ENCODE results near the gene SCN9A.

- TF ChIP-seq EZH2 (IDR thresholded peaks at IDR 0.05; ENCODE audit: low read length, missing control alignments) (no peak), CTCF (conservative IDR thresholded peaks at IDR 0.05 in 1 of 2, IDR thresholded peaks at IDR 0.05 in 1 of 2; ENCODE audit: low read depth in 1 of 2, low read length in 2 of 2) (no peak)
Observed at GRCh38 chr2:166239548-166239947, 136.2 kb downstream of the SCN9A start.

Data from fibroblast of lung (primary cell).